HL-60 (cell line): ENCODE data around the gene PCDHGA1.
"Not testable (repeated sequence)": the region's sequence is repeated elsewhere in the genome, so short reads cannot be mapped to it uniquely, and the experiment has no call there.

Experiments
- POLR2AphosphoS5 ChIP-seq: IDR thresholded peaks from 2 replicates; pipeline ENCODE4 v1.6.1; 2012; ENCODE audit warnings: low read depth
- TF ChIP-seq, protein P1 (sequence below): IDR thresholded peaks from one replicate; pipeline ENCODE4 v1.5.1; 2011; ENCODE audit warnings: low read length, control low read depth, inconsistent platforms; ENCODE audit not compliant: insufficient read depth
- TF ChIP-seq, protein P2 (sequence below): IDR thresholded peaks from 2 replicates; pipeline ENCODE4 v1.6.1; 2012; ENCODE audit warnings: low read depth; ENCODE audit not compliant: insufficient replicate concordance

DNA sequence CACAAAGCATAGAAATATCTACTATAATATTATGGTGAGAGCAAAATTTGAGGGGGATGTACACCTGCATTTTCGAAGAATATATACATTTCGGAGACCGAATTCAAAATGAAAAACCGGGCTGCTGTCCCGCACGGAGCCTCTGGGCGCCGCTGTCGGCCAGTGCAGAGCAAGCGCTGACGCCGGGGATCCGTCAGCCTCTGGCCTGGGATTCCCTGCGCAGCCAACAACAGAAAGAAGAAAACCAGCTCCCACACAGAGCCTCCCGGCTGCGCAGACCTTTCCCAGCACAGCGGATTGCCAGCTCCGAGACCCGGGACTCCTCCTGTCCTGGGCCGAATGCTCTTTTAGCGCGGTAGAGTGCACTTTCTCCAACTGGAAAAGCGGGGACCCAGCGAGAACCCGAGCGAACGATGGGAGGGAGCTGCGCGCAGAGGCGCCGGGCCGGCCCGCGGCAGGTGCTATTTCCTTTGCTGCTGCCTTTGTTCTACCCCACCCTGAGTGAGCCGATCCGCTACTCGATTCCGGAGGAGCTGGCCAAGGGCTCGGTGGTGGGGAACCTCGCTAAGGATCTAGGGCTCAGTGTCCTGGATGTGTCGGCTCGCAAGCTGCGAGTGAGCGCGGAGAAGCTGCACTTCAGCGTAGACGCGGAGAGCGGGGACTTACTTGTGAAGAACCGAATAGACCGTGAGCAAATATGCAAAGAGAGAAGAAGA, 77.6 kb downstream of the PCDHGA1 start, which contains the start of gene PCDHGB6:
- TF ChIP-seq, protein P1, sequence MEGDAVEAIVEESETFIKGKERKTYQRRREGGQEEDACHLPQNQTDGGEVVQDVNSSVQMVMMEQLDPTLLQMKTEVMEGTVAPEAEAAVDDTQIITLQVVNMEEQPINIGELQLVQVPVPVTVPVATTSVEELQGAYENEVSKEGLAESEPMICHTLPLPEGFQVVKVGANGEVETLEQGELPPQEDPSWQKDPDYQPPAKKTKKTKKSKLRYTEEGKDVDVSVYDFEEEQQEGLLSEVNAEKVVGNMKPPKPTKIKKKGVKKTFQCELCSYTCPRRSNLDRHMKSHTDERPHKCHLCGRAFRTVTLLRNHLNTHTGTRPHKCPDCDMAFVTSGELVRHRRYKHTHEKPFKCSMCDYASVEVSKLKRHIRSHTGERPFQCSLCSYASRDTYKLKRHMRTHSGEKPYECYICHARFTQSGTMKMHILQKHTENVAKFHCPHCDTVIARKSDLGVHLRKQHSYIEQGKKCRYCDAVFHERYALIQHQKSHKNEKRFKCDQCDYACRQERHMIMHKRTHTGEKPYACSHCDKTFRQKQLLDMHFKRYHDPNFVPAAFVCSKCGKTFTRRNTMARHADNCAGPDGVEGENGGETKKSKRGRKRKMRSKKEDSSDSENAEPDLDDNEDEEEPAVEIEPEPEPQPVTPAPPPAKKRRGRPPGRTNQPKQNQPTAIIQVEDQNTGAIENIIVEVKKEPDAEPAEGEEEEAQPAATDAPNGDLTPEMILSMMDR: not testable (repeated sequence)
- TF ChIP-seq, protein P2, sequence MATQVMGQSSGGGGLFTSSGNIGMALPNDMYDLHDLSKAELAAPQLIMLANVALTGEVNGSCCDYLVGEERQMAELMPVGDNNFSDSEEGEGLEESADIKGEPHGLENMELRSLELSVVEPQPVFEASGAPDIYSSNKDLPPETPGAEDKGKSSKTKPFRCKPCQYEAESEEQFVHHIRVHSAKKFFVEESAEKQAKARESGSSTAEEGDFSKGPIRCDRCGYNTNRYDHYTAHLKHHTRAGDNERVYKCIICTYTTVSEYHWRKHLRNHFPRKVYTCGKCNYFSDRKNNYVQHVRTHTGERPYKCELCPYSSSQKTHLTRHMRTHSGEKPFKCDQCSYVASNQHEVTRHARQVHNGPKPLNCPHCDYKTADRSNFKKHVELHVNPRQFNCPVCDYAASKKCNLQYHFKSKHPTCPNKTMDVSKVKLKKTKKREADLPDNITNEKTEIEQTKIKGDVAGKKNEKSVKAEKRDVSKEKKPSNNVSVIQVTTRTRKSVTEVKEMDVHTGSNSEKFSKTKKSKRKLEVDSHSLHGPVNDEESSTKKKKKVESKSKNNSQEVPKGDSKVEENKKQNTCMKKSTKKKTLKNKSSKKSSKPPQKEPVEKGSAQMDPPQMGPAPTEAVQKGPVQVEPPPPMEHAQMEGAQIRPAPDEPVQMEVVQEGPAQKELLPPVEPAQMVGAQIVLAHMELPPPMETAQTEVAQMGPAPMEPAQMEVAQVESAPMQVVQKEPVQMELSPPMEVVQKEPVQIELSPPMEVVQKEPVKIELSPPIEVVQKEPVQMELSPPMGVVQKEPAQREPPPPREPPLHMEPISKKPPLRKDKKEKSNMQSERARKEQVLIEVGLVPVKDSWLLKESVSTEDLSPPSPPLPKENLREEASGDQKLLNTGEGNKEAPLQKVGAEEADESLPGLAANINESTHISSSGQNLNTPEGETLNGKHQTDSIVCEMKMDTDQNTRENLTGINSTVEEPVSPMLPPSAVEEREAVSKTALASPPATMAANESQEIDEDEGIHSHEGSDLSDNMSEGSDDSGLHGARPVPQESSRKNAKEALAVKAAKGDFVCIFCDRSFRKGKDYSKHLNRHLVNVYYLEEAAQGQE: not testable (repeated sequence)
- TF ChIP-seq POLR2AphosphoS5: not testable (repeated sequence)
